ENCODE measurements around the gene CACNA2D3.

CACNA2D3 gene

DNA sequence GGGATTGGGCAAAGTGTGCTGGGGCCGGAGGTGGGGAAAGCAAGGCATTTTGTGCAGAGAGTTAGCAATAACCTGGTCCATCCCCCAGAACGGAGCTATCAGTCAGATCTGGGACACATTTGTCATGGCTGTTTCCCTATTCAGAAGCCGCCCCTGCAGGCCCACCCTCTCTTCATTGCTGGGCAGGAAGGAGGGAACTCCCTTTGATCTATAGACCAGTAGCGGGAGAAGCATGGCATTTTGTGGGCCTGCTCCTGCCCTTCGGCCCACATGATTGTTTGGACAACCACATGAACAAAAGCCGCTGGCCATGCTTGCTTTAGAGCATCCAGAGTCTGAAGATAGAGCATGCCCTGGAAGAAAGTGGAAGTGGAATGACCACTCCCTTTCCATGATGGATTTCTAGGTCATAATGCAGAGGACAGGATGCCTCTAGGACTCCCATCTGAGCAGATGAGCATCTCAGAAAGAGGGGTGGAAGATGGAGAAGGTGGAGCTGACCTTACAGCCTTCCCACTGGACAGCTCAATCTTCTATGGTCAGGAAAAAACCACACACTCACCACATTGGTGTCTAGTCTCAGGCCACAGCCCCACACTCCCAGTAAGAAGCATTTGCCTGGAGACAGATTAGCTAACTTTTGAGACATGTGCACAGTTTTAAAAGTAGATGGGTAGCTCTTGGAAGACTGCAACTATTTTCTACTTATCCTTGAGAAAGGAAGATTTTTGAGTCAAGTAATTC lies 817.4 kb downstream of the CACNA2D3 start:
- H3K9me3 ChIP-seq (ENCODE audit: control insufficient read depth, low read length) = no peaks in the 10 kb centered on the region
- H3K9ac ChIP-seq = no peak overlapping the region
- TF ChIP-seq, protein P1, sequence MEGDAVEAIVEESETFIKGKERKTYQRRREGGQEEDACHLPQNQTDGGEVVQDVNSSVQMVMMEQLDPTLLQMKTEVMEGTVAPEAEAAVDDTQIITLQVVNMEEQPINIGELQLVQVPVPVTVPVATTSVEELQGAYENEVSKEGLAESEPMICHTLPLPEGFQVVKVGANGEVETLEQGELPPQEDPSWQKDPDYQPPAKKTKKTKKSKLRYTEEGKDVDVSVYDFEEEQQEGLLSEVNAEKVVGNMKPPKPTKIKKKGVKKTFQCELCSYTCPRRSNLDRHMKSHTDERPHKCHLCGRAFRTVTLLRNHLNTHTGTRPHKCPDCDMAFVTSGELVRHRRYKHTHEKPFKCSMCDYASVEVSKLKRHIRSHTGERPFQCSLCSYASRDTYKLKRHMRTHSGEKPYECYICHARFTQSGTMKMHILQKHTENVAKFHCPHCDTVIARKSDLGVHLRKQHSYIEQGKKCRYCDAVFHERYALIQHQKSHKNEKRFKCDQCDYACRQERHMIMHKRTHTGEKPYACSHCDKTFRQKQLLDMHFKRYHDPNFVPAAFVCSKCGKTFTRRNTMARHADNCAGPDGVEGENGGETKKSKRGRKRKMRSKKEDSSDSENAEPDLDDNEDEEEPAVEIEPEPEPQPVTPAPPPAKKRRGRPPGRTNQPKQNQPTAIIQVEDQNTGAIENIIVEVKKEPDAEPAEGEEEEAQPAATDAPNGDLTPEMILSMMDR (IDR thresholded peaks at IDR 0.05) = no peak

DNA sequence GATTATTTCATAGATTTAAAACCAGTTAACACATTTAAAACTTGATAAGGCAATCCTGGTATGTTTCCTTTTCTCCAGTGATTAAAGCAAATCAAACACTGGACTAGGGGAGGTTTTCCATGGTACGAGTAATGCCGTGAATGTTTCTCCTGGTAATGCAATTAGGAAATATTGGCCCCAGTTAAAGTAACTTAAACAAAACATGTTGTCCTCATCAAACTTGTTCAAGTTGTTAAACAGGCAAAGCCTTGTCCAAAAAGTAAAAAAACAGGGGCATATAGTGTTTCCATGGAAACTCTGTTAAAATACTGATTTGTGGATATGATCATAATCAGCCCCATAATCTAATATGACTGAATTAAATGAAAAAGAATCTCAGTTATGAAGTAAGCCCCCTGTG lies 818.6 kb downstream of the CACNA2D3 start:
- Histone ChIP-seq H3K4me1 (no peaks in the 10 kb centered on the region), H3K9me3 (ENCODE audit: control insufficient read depth, low read length) (no peaks in the 10 kb centered on the region), H3K36me3 (ENCODE audit: control insufficient read depth, insufficient read depth, low read length) (no peaks in the 10 kb centered on the region), H3K27ac (no peak overlapping the region), H3K27me3 (ENCODE audit: control insufficient read depth, insufficient read depth, low read length) (no peaks in the 10 kb centered on the region), H3K79me2 (no peaks in the 10 kb centered on the region), H3K4me3 (ENCODE audit: low read depth, low read length) (no peak overlapping the region), H3K9ac (no peak overlapping the region), H3K4me2 (ENCODE audit: low read length) (no peak overlapping the region), H2AFZ (no peak overlapping the region)
- TF ChIP-seq, protein P1 (IDR thresholded peaks at IDR 0.05) = no peak

More for the DNA sequence above, 817.4 kb downstream of the CACNA2D3 start:
- Histone ChIP-seq H2AFZ (no peak overlapping the region), H3K27ac (no peak overlapping the region), H3K27me3 (ENCODE audit: control insufficient read depth, insufficient read depth, low read length) (no peaks in the 10 kb centered on the region), H3K4me2 (ENCODE audit: low read length) (no peak overlapping the region), H3K79me2 (no peaks in the 10 kb centered on the region), H3K36me3 (ENCODE audit: control insufficient read depth, insufficient read depth, low read length) (no peaks in the 10 kb centered on the region), H3K4me3 (ENCODE audit: low read depth, low read length) (no peak overlapping the region), H3K4me1 (no peaks in the 10 kb centered on the region)

DNA sequence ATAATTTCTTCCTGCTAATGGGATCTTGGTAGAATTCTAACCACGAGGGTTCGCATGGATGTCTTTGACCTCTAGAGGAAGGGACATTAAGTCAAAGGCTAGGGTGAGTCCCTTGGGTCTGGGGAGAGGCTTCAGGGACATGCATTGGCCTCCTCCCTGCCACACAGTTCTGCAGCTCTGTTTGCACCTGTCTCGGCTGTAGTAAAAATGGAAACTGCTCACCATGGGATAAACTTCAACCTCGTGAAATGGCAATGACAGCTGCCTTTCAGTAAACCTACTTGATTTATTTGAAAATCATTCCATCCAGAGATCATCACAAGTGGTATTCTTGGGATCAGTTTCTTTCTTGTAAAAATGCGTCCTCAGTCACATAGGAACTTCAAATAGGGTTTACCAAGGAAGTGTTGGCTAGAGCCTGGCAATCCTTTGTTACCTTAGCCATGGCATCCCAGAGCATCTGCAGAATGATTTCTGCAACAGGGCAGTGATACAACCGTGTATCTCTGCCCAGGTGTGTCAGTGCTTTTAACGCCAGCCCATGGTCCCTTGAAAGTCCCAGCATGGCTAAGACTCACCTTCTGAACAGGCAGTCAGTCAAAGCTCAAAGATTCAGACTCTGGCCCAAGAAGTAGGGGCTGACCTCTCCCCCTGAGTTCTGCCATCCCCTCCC lies 819.5 kb downstream of the CACNA2D3 start:
- TF ChIP-seq, protein P1 (IDR thresholded peaks at IDR 0.05) = no peak
- H3K79me2 ChIP-seq = no peaks in the 10 kb centered on the region
- no peak overlapping the region for H3K9ac ChIP-seq
- no peak overlapping the region for H3K4me2 ChIP-seq (ENCODE audit: low read length)
- no peaks in the 10 kb centered on the region for H3K27me3 ChIP-seq (ENCODE audit: control insufficient read depth, insufficient read depth, low read length)
- no peak overlapping the region for H3K4me3 ChIP-seq (ENCODE audit: low read depth, low read length)
- no peaks in the 10 kb centered on the region for H3K4me1 ChIP-seq
- no peak overlapping the region for H3K27ac ChIP-seq
- no peaks in the 10 kb centered on the region for H3K36me3 ChIP-seq (ENCODE audit: control insufficient read depth, insufficient read depth, low read length)
- no peak overlapping the region for H2AFZ ChIP-seq
- no peaks in the 10 kb centered on the region for H3K9me3 ChIP-seq (ENCODE audit: control insufficient read depth, low read length)

DNA sequence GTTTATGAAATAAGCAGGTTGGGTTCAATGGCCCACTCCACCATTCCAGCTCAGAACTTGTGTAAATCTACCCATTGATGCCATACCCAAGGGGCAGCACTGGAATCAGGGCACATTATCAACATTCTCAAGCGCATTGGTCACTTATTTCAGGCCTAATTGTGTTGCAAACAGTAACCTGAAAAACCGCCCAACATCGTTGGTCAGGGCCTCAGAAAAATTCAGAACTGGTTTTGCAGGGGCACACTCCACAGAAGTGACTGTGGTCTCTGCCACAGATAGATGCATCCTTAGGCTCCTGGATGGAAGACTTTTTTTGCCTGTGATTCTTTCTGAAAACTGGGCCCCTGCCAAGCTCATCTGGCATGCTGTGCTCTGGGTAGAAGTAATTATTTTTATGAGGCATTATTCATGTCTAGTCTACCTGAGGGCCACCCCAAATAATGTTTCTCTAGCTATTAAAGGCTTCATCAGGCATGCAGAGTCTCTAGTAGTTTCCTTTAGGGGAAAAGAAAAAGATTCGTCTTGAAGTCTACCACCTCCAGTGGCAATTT lies 827.2 kb downstream of the CACNA2D3 start:
- H2AFZ ChIP-seq = no peak overlapping the region
- H3K9ac ChIP-seq = no peak overlapping the region
- H3K79me2 ChIP-seq = no peaks in the 10 kb centered on the region
- no peaks in the 10 kb centered on the region for H3K9me3 ChIP-seq (ENCODE audit: control insufficient read depth, low read length)
- H3K4me2 ChIP-seq (ENCODE audit: low read length) = no peak overlapping the region
- H3K27me3 ChIP-seq (ENCODE audit: control insufficient read depth, insufficient read depth, low read length) = no peaks in the 10 kb centered on the region
- peaks cover 16% of the 10 kb centered on the region for H3K4me1 ChIP-seq
- no peak overlapping the region for H3K27ac ChIP-seq
- TF ChIP-seq, protein P1 (IDR thresholded peaks at IDR 0.05) = no peak
- no peak overlapping the region for H3K4me3 ChIP-seq (ENCODE audit: low read depth, low read length)
- no peaks in the 10 kb centered on the region for H3K36me3 ChIP-seq (ENCODE audit: control insufficient read depth, insufficient read depth, low read length)

Measured in parathyroid adenoma (tissue), 2 donors.